ENCODE data around the gene FANCC. TPM values are rescaled to one million over a fixed set of nuclear protein-coding genes. Genes with fewer than 3 reads are reported as not detected.

Gene FANCC
- total RNA-seq, 1 experiment from 2014 or later = 19.4 TPM

DNA sequence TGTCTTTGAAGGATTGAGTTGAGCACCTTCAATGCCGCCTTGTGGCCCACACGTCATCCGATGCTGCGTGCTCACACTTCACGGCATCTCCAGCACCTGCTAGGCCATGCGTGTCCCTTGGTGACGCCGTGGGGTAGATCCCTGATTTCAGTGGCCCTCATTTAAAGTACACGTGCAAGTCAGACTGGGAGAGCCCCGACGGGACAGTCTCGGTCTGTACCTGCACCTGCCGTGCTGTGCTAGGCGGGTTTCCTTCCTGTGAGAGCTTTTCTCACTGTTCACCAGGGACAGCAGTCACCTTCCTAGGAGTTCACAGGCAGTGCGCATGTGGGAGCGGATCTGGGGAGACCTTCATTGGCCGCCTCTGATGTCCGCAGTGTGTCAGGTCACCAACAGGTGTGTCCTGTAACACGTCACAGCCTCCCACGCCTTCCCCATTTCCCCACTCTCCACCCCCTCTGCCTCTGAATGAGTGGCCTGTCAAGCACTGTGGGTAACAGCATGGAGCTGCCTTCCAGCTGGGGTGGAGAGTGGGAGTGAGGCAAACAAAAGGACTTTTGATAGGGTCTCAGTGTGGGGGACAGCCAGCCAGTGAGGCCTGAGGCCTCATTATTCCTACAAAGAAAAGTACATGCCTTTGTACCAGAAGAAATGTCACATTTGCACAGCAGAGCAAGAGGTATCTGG is 236.4 kb downstream of the FANCC start:
- no TSS peak for BruUV-seq (replicated peaks)
- H3K36me3 ChIP-seq (ENCODE audit: control insufficient read depth in 1 of 2, insufficient read depth in 2 of 2, low read length in 2 of 2) = peaks cover 0 to 10% of the 10 kb centered on the region in 2 experiments; a peak in 2 of 4 replicates
- H3K4me3 ChIP-seq (replicated peaks in 1 of 2; ENCODE audit: low read depth in 1 of 2, low read length in 2 of 2) = no peak overlapping the region
- H3K4me2 ChIP-seq (ENCODE audit: low read length) = no peak overlapping the region
- ChIA-PET CTCF (no interaction called here), RAD21 (ENCODE audit: low non-redundant PET in 1 of 2, low total read pairs in 2 of 2, uncharacterized antibody in 2 of 2, unreplicated experiment in 2 of 2) (no interaction called here), POLR2A (no interaction called here)
- H2AFZ ChIP-seq (ENCODE audit: low read depth, low read length, poor library complexity, severe bottlenecking) = no peak overlapping the region
- no peaks in the 10 kb centered on the region for H3K9me3 ChIP-seq (ENCODE audit: control insufficient read depth in 1 of 2, insufficient read depth in 1 of 2, low read depth in 1 of 2, low read length in 2 of 2)
- peaks cover 0 to 5% of the 10 kb centered on the region in 2 experiments; a peak in 2 of 4 replicates for H3K4me1 ChIP-seq (ENCODE audit: control insufficient read depth in 1 of 2, insufficient read depth in 2 of 2, low read length in 2 of 2)
- no peak for ATAC-seq
- no peaks in the 10 kb centered on the region for H3K9me2 ChIP-seq (ENCODE audit: insufficient read depth)
- no peak for TF ChIP-seq ELF1 (IDR thresholded peaks at IDR 0.05; ENCODE audit: borderline replicate concordance, low read depth)
- no peak for TF ChIP-seq SRF (IDR thresholded peaks at IDR 0.05; ENCODE audit: low read depth)
- no peak for TF ChIP-seq ZNF274 (IDR thresholded peaks at IDR 0.05; ENCODE audit: low read depth, low read length)
- TF ChIP-seq, protein P1, sequence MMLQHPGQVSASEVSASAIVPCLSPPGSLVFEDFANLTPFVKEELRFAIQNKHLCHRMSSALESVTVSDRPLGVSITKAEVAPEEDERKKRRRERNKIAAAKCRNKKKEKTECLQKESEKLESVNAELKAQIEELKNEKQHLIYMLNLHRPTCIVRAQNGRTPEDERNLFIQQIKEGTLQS (IDR thresholded peaks at IDR 0.05) = no peak
- no peak for TF ChIP-seq EZH2phosphoT487 (IDR thresholded peaks at IDR 0.05; ENCODE audit: borderline replicate concordance)
- TF ChIP-seq, protein P2, sequence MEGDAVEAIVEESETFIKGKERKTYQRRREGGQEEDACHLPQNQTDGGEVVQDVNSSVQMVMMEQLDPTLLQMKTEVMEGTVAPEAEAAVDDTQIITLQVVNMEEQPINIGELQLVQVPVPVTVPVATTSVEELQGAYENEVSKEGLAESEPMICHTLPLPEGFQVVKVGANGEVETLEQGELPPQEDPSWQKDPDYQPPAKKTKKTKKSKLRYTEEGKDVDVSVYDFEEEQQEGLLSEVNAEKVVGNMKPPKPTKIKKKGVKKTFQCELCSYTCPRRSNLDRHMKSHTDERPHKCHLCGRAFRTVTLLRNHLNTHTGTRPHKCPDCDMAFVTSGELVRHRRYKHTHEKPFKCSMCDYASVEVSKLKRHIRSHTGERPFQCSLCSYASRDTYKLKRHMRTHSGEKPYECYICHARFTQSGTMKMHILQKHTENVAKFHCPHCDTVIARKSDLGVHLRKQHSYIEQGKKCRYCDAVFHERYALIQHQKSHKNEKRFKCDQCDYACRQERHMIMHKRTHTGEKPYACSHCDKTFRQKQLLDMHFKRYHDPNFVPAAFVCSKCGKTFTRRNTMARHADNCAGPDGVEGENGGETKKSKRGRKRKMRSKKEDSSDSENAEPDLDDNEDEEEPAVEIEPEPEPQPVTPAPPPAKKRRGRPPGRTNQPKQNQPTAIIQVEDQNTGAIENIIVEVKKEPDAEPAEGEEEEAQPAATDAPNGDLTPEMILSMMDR (IDR thresholded peaks at IDR 0.05 in 2 of 3, conservative IDR thresholded peaks at IDR 0.05 in 1 of 3; ENCODE audit: borderline replicate concordance in 1 of 3, insufficient read depth in 1 of 3, low read depth in 2 of 3, low read length in 2 of 3) = no peak
- no peak for TF ChIP-seq EZH2 (IDR thresholded peaks at IDR 0.05)
- no peak for TF ChIP-seq TCF7L2 (IDR thresholded peaks at IDR 0.05; ENCODE audit: borderline replicate concordance, extremely low read depth, insufficient read depth, insufficient read length)
- no peak for TF ChIP-seq SP1 (IDR thresholded peaks at IDR 0.05; ENCODE audit: low read depth)
- TF ChIP-seq ZFX (IDR thresholded peaks at IDR 0.05) = no peak
- TF ChIP-seq SIN3A (IDR thresholded peaks at IDR 0.05; ENCODE audit: low read depth) = no peak
- TF ChIP-seq, protein P3, sequence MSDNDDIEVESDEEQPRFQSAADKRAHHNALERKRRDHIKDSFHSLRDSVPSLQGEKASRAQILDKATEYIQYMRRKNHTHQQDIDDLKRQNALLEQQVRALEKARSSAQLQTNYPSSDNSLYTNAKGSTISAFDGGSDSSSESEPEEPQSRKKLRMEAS (IDR thresholded peaks at IDR 0.05) = no peak
- no peak for TF ChIP-seq YY1 (IDR thresholded peaks at IDR 0.05; ENCODE audit: extremely low read depth, insufficient replicate concordance, low read depth, low read length)
- no peak for TF ChIP-seq EGR1 (IDR thresholded peaks at IDR 0.05; ENCODE audit: low read depth)
- TF ChIP-seq JUND (IDR thresholded peaks at IDR 0.05) = no peak
- no peak for TF ChIP-seq POLR2A (IDR thresholded peaks at IDR 0.05; ENCODE audit: borderline replicate concordance, extremely low read depth, insufficient read depth, insufficient read length)
- no peak for TF ChIP-seq POLR2AphosphoS5 (IDR thresholded peaks at IDR 0.05; ENCODE audit: low read depth, low read length)
- TF ChIP-seq, protein P4, sequence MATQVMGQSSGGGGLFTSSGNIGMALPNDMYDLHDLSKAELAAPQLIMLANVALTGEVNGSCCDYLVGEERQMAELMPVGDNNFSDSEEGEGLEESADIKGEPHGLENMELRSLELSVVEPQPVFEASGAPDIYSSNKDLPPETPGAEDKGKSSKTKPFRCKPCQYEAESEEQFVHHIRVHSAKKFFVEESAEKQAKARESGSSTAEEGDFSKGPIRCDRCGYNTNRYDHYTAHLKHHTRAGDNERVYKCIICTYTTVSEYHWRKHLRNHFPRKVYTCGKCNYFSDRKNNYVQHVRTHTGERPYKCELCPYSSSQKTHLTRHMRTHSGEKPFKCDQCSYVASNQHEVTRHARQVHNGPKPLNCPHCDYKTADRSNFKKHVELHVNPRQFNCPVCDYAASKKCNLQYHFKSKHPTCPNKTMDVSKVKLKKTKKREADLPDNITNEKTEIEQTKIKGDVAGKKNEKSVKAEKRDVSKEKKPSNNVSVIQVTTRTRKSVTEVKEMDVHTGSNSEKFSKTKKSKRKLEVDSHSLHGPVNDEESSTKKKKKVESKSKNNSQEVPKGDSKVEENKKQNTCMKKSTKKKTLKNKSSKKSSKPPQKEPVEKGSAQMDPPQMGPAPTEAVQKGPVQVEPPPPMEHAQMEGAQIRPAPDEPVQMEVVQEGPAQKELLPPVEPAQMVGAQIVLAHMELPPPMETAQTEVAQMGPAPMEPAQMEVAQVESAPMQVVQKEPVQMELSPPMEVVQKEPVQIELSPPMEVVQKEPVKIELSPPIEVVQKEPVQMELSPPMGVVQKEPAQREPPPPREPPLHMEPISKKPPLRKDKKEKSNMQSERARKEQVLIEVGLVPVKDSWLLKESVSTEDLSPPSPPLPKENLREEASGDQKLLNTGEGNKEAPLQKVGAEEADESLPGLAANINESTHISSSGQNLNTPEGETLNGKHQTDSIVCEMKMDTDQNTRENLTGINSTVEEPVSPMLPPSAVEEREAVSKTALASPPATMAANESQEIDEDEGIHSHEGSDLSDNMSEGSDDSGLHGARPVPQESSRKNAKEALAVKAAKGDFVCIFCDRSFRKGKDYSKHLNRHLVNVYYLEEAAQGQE (IDR thresholded peaks at IDR 0.05; ENCODE audit: low read depth) = no peak
- TF ChIP-seq CBX3 (IDR thresholded peaks at IDR 0.05; ENCODE audit: low read depth) = no peak
- no peak for TF ChIP-seq FOSL1 (IDR thresholded peaks at IDR 0.05; ENCODE audit: low read depth)
- intact Hi-C loops (cut with micrococcal nuclease) = no loop called here
- DNase-seq (ENCODE audit: low read depth, low spot score) = no peak
- H3K27ac ChIP-seq (ENCODE audit: low read depth, low read length) = no peak overlapping the region
- no peak overlapping the region for H3K9ac ChIP-seq (ENCODE audit: low read length)
- H3K27me3 ChIP-seq (ENCODE audit: insufficient read depth, low read length) = no peaks in the 10 kb centered on the region
- H4K20me1 ChIP-seq (ENCODE audit: insufficient read depth) = no peaks in the 10 kb centered on the region
- H3K79me2 ChIP-seq (ENCODE audit: insufficient read depth, low read length) = no peaks in the 10 kb centered on the region
